Transverse colon (tissue), 4 donors: ENCODE measurements around the gene ERC2. TPM values are rescaled to one million over a fixed set of nuclear protein-coding genes. Genes with fewer than 3 reads are reported as not detected.

Source experiments
- DNase-seq: peaks from one replicate; pipeline ENCODE4 v3.0.0-alpha.2; 2019
- H3K27ac ChIP-seq, 4 donors: fragments of 200-600 bp; sonication (generic); 2 replicates each; pipeline ENCODE4 v1.5.1; 2016 to 2018; ENCODE audit warnings: inconsistent platforms in 4 of 4
- H3K27me3 ChIP-seq: fragments of 200-600 bp; sonication (generic); 2 replicates; pipeline ENCODE4 v1.5.1; 2017; ENCODE audit warnings: inconsistent platforms
- H3K36me3 ChIP-seq, 4 donors: fragments of 200-600 bp; sonication (generic); 2 replicates each; pipeline ENCODE4 v1.5.1; 2017 to 2019; ENCODE audit warnings: inconsistent platforms in 4 of 4
- H3K4me1 ChIP-seq, 4 donors: fragments of 200-600 bp; sonication (generic); 2 replicates each; pipeline ENCODE4 v1.5.1; 2017 to 2020; ENCODE audit warnings: inconsistent platforms in 4 of 4
- H3K4me3 ChIP-seq, 4 donors: fragments of 200-600 bp; sonication (generic); 1 replicate in 1 of 4; 2 replicates in 3 of 4; pipeline versions ENCODE4 v1.5.1 to v1.6.1; 2017 to 2019; ENCODE audit warnings: inconsistent platforms in 4 of 4
- H3K9me3 ChIP-seq, 2 donors: fragments of 200-600 bp; sonication (generic); 2 replicates each; pipeline ENCODE4 v1.5.1; 2017 to 2019; ENCODE audit warnings: inconsistent platforms in 2 of 2
- CTCF ChIP-seq, 5 experiments: fragments of 200-600 bp in 3 of 5; fragments of 450-650 bp in 2 of 5; sonication (generic) in 3 of 5; IDR thresholded peaks; 1 replicate in 2 of 5; 2 replicates in 3 of 5; pipeline ENCODE4 v1.5.1; 2016 to 2017; ENCODE audit warnings: antibody characterized with exemption in 5 of 5, inconsistent platforms in 3 of 5, mild to moderate bottlenecking in 2 of 5, moderate library complexity in 1 of 5
- EP300 ChIP-seq: sonication (generic); formaldehyde crosslinking; IDR thresholded peaks from one replicate; pipeline ENCODE4 v1.6.1; 2017; ENCODE audit warnings: antibody characterized with exemption, low read depth
- POLR2A ChIP-seq: fragments of 450-650 bp; IDR thresholded peaks from one replicate; pipeline ENCODE4 v1.6.1; 2016; ENCODE audit warnings: antibody characterized with exemption, mild to moderate bottlenecking, moderate library complexity
- POLR2AphosphoS5 ChIP-seq, 3 donors: sonication (generic); formaldehyde crosslinking; IDR thresholded peaks; one replicate each; pipeline ENCODE4 v1.6.1; 2016; ENCODE audit warnings: antibody characterized with exemption in 3 of 3
- WGBS, 2 donors: methylation state at CpG; one replicate each; pipeline ENCODE4 v1.1.5; 2018; ENCODE audit warnings: low coverage in 1 of 2; 5-methylcytosine and 5-hydroxymethylcytosine counted together
- in situ Hi-C, 4 donors: fragments of 200-750 bp; cut with MboI; loops; one replicate each; pipeline versions ENCODE4 v1.15.0 to v1.15.1; 2017; ENCODE audit warnings: low sequenced_read_pairs in 3 of 4, low pct_ligation_motif_present in 1 of 4, low pct_unique_long_range_greater_than_20kb in 1 of 4
- intact Hi-C: fragments of 100-400 bp; cut with DNase I; formaldehyde crosslinking; loops from one replicate; pipeline ENCODE4 v1.15.1; 2023; ENCODE audit warnings: low total_unique reads
- total RNA-seq, 4 donors: library from RNA; depleted of rRNA; stranded (reverse); fragments of >200 nt; gene quantifications; one replicate each; pipeline ENCODE4 v1.1.0, GENCODE V29; 2016

The ERC2 gene
- total RNA-seq, 4 donors from 2014 or later, result 0.41 to 1.3 TPM; not detected in 2

GRCh38 chr3:55564726-55565125 lies 903.5 kb downstream of the ERC2 start:
- no peak for DNase-seq
- WGBS, 2 donors, result 65% methylated on average over 6 of the region's 6 CpGs; no CpG with 5 or more reads in 1 of the 2 donors
- no peak for TF ChIP-seq POLR2AphosphoS5 (IDR thresholded peaks at IDR 0.05)
- no peak for TF ChIP-seq CTCF (IDR thresholded peaks at IDR 0.05)
- no peak for TF ChIP-seq POLR2A
- TF ChIP-seq EP300, result no peak

GRCh38 chr3:55562700-55563099 lies 905.6 kb downstream of the ERC2 start:
- H3K9me3 ChIP-seq, result no peaks in the 10 kb centered on the region
- intact Hi-C loops, result no loop called here
- in situ Hi-C loops, result no loop called here

More at GRCh38 chr3:55564726-55565125, 903.5 kb downstream of the ERC2 start:
- in situ Hi-C loops (no loop called here), intact Hi-C loops (no loop called here)
- no peak overlapping the region for H3K4me3 ChIP-seq
- no peaks in the 10 kb centered on the region for H3K9me3 ChIP-seq
- H3K36me3 ChIP-seq, result no peaks in the 10 kb centered on the region
- H3K27ac ChIP-seq, result no peak overlapping the region
- peaks cover 0 to 3% (median 0%) of the 10 kb centered on the region in 4 donors for H3K4me1 ChIP-seq
- H3K27me3 ChIP-seq, result no peaks in the 10 kb centered on the region

DNA sequence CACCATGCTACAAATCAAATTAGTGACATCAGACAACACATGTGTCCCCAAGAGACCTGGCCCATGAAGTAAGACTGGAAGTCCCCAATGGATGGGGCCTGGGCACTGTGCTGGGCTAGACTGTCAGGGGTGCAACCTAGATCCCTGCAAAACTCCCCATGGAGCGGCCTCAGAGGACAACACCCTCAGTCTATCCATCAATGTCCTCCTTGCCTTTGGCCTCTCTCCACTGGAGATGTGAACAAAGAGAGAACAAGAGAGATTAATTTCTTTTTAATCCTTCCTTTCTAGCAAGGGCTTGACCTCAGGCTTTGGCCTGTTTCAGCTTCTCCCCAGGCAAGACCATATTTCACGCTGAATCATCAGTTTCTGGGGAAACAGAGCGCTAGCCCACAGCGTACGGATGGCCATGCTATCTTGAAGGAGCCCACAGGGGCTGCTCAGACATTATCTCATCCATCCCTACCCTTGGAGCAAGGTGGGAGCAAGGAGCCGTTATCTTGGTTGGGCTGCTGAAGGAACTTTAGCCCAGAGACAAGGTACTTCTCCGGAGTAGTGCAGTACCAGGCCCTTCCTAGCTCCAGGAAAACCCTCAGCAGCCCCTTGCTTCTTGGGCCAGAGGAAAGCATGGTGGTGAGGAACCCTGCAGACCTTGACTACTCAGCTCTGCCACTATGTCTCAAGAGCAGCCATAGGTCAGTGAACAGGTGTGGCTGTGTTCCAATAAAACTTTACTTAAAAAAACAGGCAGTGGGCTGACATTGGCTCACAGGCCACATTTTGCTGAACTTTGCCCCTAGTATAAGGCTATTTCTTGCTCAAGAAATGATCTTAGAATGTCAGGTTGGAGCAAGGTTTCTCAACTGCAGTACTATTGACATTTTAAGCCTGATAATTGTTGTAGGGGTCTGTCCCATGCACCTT lies 908.5 kb downstream of the ERC2 start:
- intact Hi-C loops, result no loop called here
- 84% methylated on average over 7 of the region's 7 CpGs; no CpG with 5 or more reads in 1 of the 2 donors for WGBS, 2 donors
- no peaks in the 10 kb centered on the region for H3K36me3 ChIP-seq
- peaks cover 0 to 9% (median 0%) of the 10 kb centered on the region in 4 donors for H3K4me1 ChIP-seq
- no peak overlapping the region for H3K4me3 ChIP-seq
- DNase-seq, result no peak
- no peak overlapping the region for H3K27ac ChIP-seq
- H3K9me3 ChIP-seq, result no peaks in the 10 kb centered on the region
- TF ChIP-seq POLR2A (no peak), EP300 (no peak), POLR2AphosphoS5 (IDR thresholded peaks at IDR 0.05) (no peak), CTCF (IDR thresholded peaks at IDR 0.05) (no peak)
- no peaks in the 10 kb centered on the region for H3K27me3 ChIP-seq
- in situ Hi-C loops, result no loop called here

More at GRCh38 chr3:55562700-55563099, 905.6 kb downstream of the ERC2 start:
- WGBS, 2 donors, result 64 to 78% methylated on average over 1 of the region's 1 CpG
- no peak for TF ChIP-seq CTCF (IDR thresholded peaks at IDR 0.05)
- H3K4me3 ChIP-seq, result no peak overlapping the region
- DNase-seq, result no peak
- peaks cover 0 to 3% (median 0%) of the 10 kb centered on the region in 4 donors for H3K4me1 ChIP-seq
- no peaks in the 10 kb centered on the region for H3K27me3 ChIP-seq
- H3K27ac ChIP-seq, result no peak overlapping the region
- H3K36me3 ChIP-seq, result no peaks in the 10 kb centered on the region

GRCh38 chr3:55558316-55558715 lies 910.0 kb downstream of the ERC2 start:
- H3K27ac ChIP-seq, result no peak overlapping the region
- no peak for DNase-seq
- in situ Hi-C loops, result no loop called here

More at GRCh38 chr3:55558316-55558715, 910.0 kb downstream of the ERC2 start:
- Histone ChIP-seq H3K4me1 (peaks cover 0 to 9% (median 0%) of the 10 kb centered on the region in 4 donors), H3K4me3 (no peak overlapping the region), H3K9me3 (no peaks in the 10 kb centered on the region), H3K36me3 (no peaks in the 10 kb centered on the region), H3K27me3 (no peaks in the 10 kb centered on the region)
- intact Hi-C loops, result no loop called here
- WGBS, 2 donors, result 70 to 89% methylated on average over 1 of the region's 1 CpG
- TF ChIP-seq POLR2A (no peak), EP300 (no peak), CTCF (IDR thresholded peaks at IDR 0.05) (no peak), POLR2AphosphoS5 (IDR thresholded peaks at IDR 0.05) (no peak)
